Heart left ventricle (tissue), 16 donors: ENCODE data around the gene SLC22A2. TPM values are rescaled to one million over a fixed set of nuclear protein-coding genes. Genes with fewer than 3 reads are reported as not detected.

Source experiments
- ATAC-seq, 4 donors: fragments of 200-7000 bp; cut with Tn5 transposase; one replicate each; pipeline ENCODE4 v1.9.1; 2020 to 2022; ENCODE audit warnings: moderate library complexity in 4 of 4, mild to moderate bottlenecking in 3 of 4, moderate number of reproducible peaks in 1 of 4
- DNase-seq, 5 donors: peaks; one replicate each; pipeline ENCODE4 v3.0.0-alpha.2; 2020
- H3K27ac ChIP-seq, 12 donors: fragments of 200-600 bp; sonication (generic) in 4 of 12; one replicate each; pipeline versions ENCODE4 v1.5.0 to v1.8.0; 2016 to 2022; ENCODE audit warnings: mild to moderate bottlenecking in 2 of 12
- H3K27me3 ChIP-seq, 9 donors: fragments of 200-600 bp; sonication (generic) in 2 of 9; one replicate each; pipeline versions ENCODE4 v1.5.1 to v1.8.0; 2016 to 2022; ENCODE audit warnings: mild to moderate bottlenecking in 3 of 9
- H3K36me3 ChIP-seq, 9 donors: fragments of 200-600 bp; sonication (generic) in 2 of 9; one replicate each; pipeline versions ENCODE4 v1.5.0 to v1.8.0; 2018 to 2022; ENCODE audit warnings: mild to moderate bottlenecking in 2 of 9
- H3K4me1 ChIP-seq, 12 donors: fragments of 200-600 bp; sonication (generic) in 4 of 12; one replicate each; pipeline versions ENCODE4 v1.5.0 to v1.8.0; 2016 to 2022; ENCODE audit warnings: mild to moderate bottlenecking in 3 of 12
- H3K4me3 ChIP-seq, 12 donors: fragments of 200-600 bp; sonication (generic) in 4 of 12; one replicate each; pipeline versions ENCODE4 v1.5.0 to v1.8.0; 2017 to 2022; ENCODE audit warnings: mild to moderate bottlenecking in 9 of 12, moderate library complexity in 4 of 12
- H3K9me3 ChIP-seq, 12 donors: fragments of 200-600 bp; sonication (generic) in 4 of 12; one replicate each; pipeline versions ENCODE4 v1.5.0 to v1.8.0; 2016 to 2022; ENCODE audit warnings: mild to moderate bottlenecking in 1 of 12
- POLR2A ChIP-seq, 2 donors: fragments of 450-650 bp; IDR thresholded peaks; one replicate each; pipeline ENCODE4 v1.6.1; 2017; ENCODE audit warnings: antibody characterized with exemption in 2 of 2, mild to moderate bottlenecking in 2 of 2, moderate library complexity in 2 of 2
- WGBS, 4 donors: extraction: QIAGEN DNeasy Blood & Tissue Kit in 2 of 4; methylation state at CpG; one replicate each; pipeline versions ENCODE4 v1.1.5 to v1.1.7; 2013 to 2018; 5-methylcytosine and 5-hydroxymethylcytosine counted together
- intact Hi-C, 10 donors: fragments of 100-400 bp; cut with DNase I; formaldehyde crosslinking; loops; one replicate each; pipeline versions ENCODE4 v1.11.1 to v1.14.2; 2022
- polyA plus RNA-seq, 2 donors: library from polyadenylated mRNA; stranded (reverse); fragments of 200-250 nt; gene quantifications; one replicate each; pipeline ENCODE4 v1.2.3, GENCODE V29; 2013
- total RNA-seq, 9 donors: library from RNA; depleted of rRNA in 2 of 9; stranded (reverse); fragments of >200 nt in 2 of 9; fragmentation: NEBNext Ultra II Directional in 3 of 9; extraction: Animal tissue kit (Norgen Biotek cat#: 25700) in 3 of 9; gene quantifications; one replicate each; pipeline versions ENCODE4 v1.1.0 to v1.2.4, GENCODE V29; 2016 to 2023
- TF ChIP-seq, protein P1 (sequence below), 12 donors: fragments of 200-600 bp; sonication (generic) in 4 of 12; IDR thresholded peaks; one replicate each; pipeline versions ENCODE4 v1.5.0 to v1.8.0; 2018 to 2022; ENCODE audit warnings: antibody characterized with exemption in 12 of 12, mild to moderate bottlenecking in 5 of 12
- donor health status: ischemic (EF 13 %, LVEDD 7.1; RV severe dilation, severe dysfunction).
- donor health status: healthy with polysubstance abuse.
- donor health status: DM: no; HTN: yes; CAD: no.
- donor health status: DM: no; HTN: no; CAD: no.
- donor health status: ischemic (EF 25% LVEDD 6.9; RV normal size, moderate dysfunction).
- donor health status: ischemic (EF 25% LVEDD 5.7; RV mildly dilated, moderate dysfunction).
- donor health status: healthy.
- donor health status: DM: yes; HTN: yes; CAD: no.
- donor health status: ischemic (EF 35%, LVEDD 5.7; RV mildly dilated, moderate dysfunction).
- donor health status: nonischemic (EF 11% LVEDD 7.7; RV severe dilation, severe dysfunction).
- donor health status: DM: yes; HTN: yes; CAD: no.
- donor health status: PGD.
- donor health status: ischemic (EF 29% LVEDD 5.4; RV normal size, mild dysfunction).
- donor health status: nonischemic (EF 23%, LVEDD 6.1; RV moderate dilation, normal function).

SLC22A2 gene
- total and polyA plus RNA-seq, 11 donors = not detected

DNA sequence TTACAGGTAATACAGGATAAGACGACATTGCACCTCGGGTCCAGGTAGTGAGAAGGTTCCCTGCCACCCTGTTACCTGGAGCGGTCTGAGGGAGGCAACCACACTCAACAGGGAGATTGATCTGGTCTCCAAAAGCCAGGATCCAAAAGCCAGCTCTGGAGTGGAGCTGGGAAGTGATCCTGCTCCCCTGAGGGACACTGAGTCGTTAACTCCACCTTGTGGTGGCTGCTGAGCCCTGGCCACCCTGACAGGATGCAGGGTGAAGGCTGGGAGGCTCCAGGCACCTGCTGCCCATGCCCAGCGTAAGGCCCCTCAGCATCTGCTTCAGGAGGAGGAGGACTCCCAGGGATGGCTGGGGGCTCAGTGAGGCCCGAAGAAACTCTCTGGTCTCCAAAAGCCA lies 38.7 kb upstream of the SLC22A2 start:
- H3K9me3 ChIP-seq = no peaks in the 10 kb centered on the region
- intact Hi-C loops = no loop called here
- DNase-seq = peak in 1 of 5 donors; percentile 35
- no peak overlapping the region for H3K27ac ChIP-seq
- no peaks in the 10 kb centered on the region for H3K4me1 ChIP-seq
- no peak for ATAC-seq
- H3K27me3 ChIP-seq = peaks cover 0 to 3% (median 0%) of the 10 kb centered on the region in 9 donors
- H3K4me3 ChIP-seq = no peak overlapping the region
- 58 to 78% (median 77%) methylated on average over 5 to 6 of the region's 6 CpGs for WGBS, 4 donors
- TF ChIP-seq, protein P1, sequence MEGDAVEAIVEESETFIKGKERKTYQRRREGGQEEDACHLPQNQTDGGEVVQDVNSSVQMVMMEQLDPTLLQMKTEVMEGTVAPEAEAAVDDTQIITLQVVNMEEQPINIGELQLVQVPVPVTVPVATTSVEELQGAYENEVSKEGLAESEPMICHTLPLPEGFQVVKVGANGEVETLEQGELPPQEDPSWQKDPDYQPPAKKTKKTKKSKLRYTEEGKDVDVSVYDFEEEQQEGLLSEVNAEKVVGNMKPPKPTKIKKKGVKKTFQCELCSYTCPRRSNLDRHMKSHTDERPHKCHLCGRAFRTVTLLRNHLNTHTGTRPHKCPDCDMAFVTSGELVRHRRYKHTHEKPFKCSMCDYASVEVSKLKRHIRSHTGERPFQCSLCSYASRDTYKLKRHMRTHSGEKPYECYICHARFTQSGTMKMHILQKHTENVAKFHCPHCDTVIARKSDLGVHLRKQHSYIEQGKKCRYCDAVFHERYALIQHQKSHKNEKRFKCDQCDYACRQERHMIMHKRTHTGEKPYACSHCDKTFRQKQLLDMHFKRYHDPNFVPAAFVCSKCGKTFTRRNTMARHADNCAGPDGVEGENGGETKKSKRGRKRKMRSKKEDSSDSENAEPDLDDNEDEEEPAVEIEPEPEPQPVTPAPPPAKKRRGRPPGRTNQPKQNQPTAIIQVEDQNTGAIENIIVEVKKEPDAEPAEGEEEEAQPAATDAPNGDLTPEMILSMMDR (IDR thresholded peaks at IDR 0.05) = no peak
- no peaks in the 10 kb centered on the region for H3K36me3 ChIP-seq

- intact Hi-C loops = no loop called here
- no peak for DNase-seq
- no peak overlapping the region for H3K4me3 ChIP-seq
- H3K4me1 ChIP-seq = no peaks in the 10 kb centered on the region
- ATAC-seq = no peak
- H3K27me3 ChIP-seq = peaks cover 0 to 3% (median 0%) of the 10 kb centered on the region in 9 donors
- H3K36me3 ChIP-seq = no peaks in the 10 kb centered on the region
- WGBS, 4 donors = 42 to 57% (median 55%) methylated on average over 8 of the region's 8 CpGs
- H3K9me3 ChIP-seq = no peaks in the 10 kb centered on the region
- TF ChIP-seq, protein P1 (IDR thresholded peaks at IDR 0.05) = no peak
- TF ChIP-seq POLR2A (IDR thresholded peaks at IDR 0.05) = no peak
- no peak overlapping the region for H3K27ac ChIP-seq
Measured at GRCh38 chr6:160293844-160294243, 35.2 kb upstream of the SLC22A2 start.

DNA sequence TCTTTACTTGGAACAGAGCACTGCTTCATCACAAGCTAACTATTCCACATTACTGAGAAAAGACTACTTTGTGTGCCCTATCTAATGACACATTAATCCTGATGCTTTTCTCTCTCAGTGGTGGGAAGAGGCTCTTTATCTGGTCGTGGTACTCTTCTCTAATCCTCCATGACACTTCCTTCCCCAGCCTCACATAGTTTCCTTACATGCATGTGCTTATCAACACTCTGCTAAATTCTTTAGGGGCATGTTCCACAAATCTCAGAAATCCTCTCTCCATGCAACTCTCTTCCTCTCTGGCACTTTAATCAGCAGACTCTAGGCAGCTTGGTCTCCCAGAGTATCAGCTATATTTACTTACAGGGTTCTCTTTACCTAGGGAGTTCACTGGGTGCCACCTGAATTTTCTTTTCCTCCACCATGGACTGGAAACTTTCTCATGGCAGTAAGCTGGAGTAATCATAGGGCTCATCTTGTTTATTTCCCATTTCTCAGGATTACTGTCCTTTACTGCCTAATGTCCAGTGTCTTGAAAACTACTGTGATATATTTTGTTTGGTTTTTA lies 27.0 kb upstream of the SLC22A2 start:
- DNase-seq = no peak
- TF ChIP-seq, protein P1 (IDR thresholded peaks at IDR 0.05) = no peak
- TF ChIP-seq POLR2A (IDR thresholded peaks at IDR 0.05) = no peak
- no peak overlapping the region for H3K4me3 ChIP-seq
- no peaks in the 10 kb centered on the region for H3K36me3 ChIP-seq
- no peak for ATAC-seq
- no peaks in the 10 kb centered on the region for H3K9me3 ChIP-seq
- intact Hi-C loops = no loop called here
- 0 to 7% (median 3%) methylated on average over 1 of the region's 1 CpG for WGBS, 4 donors
- no peak overlapping the region for H3K27ac ChIP-seq
- H3K27me3 ChIP-seq = peaks cover 0 to 9% (median 0%) of the 10 kb centered on the region in 9 donors
- H3K4me1 ChIP-seq = no peaks in the 10 kb centered on the region

- no peaks in the 10 kb centered on the region for H3K4me1 ChIP-seq
Measured at GRCh38 chr6:160284575-160284974, 26.0 kb upstream of the SLC22A2 start.

More at GRCh38 chr6:160284575-160284974, 26.0 kb upstream of the SLC22A2 start:
- peaks cover 0 to 5% (median 0%) of the 10 kb centered on the region in 12 donors for H3K9me3 ChIP-seq
- no peaks in the 10 kb centered on the region for H3K36me3 ChIP-seq
- H3K27me3 ChIP-seq = peaks cover 0 to 9% (median 0%) of the 10 kb centered on the region in 9 donors
- H3K27ac ChIP-seq = no peak overlapping the region
- DNase-seq = no peak
- no peak for TF ChIP-seq POLR2A (IDR thresholded peaks at IDR 0.05)
- TF ChIP-seq, protein P1 (IDR thresholded peaks at IDR 0.05) = no peak
- H3K4me3 ChIP-seq = no peak overlapping the region
- WGBS, 4 donors = 76 to 86% (median 82%) methylated on average over 2 of the region's 2 CpGs
- no peak for ATAC-seq
- intact Hi-C loops = no loop called here
